ENCODE results near the gene HHIPL1.

Gene HHIPL1

GRCh38 chr14:99684410-99684934, 39.5 kb downstream of the HHIPL1 start:
- Mint-ChIP-seq H3K9me3 (peaks cover under 1% of the 10 kb centered on the region), H3K27me3 (peaks cover 70% of the 10 kb centered on the region), H3K4me3 (peak overlapping the region; percentile 14), H3K4me1 (ENCODE audit: low read depth) (peaks cover 18% of the 10 kb centered on the region), H3K27ac (no peak overlapping the region), H3K36me3 (ENCODE audit: low read depth) (no peaks in the 10 kb centered on the region)
- intact Hi-C loops (cut with micrococcal nuclease) = no loop called here

- H3K36me3 Mint-ChIP-seq (ENCODE audit: low read depth) = no peaks in the 10 kb centered on the region
- H3K4me1 Mint-ChIP-seq (ENCODE audit: low read depth) = peaks cover 18% of the 10 kb centered on the region
- no peaks in the 10 kb centered on the region for H3K9me3 Mint-ChIP-seq
- H3K27ac Mint-ChIP-seq = no peak overlapping the region
- no peak overlapping the region for H3K4me3 Mint-ChIP-seq
- intact Hi-C loops (cut with micrococcal nuclease) = no loop called here
- H3K27me3 Mint-ChIP-seq = peaks cover 77% of the 10 kb centered on the region
Measured at GRCh38 chr14:99685151-99685591, 40.2 kb downstream of the HHIPL1 start.

GRCh38 chr14:99685596-99685995, 40.7 kb downstream of the HHIPL1 start:
- no peak overlapping the region for H3K27ac Mint-ChIP-seq
- no peak overlapping the region for H3K4me3 Mint-ChIP-seq
- intact Hi-C loops (cut with micrococcal nuclease) = no loop called here
- H3K27me3 Mint-ChIP-seq = peaks cover 78% of the 10 kb centered on the region
- no peaks in the 10 kb centered on the region for H3K36me3 Mint-ChIP-seq (ENCODE audit: low read depth)
- H3K9me3 Mint-ChIP-seq = no peaks in the 10 kb centered on the region
- peaks cover 18% of the 10 kb centered on the region for H3K4me1 Mint-ChIP-seq (ENCODE audit: low read depth)

DNA sequence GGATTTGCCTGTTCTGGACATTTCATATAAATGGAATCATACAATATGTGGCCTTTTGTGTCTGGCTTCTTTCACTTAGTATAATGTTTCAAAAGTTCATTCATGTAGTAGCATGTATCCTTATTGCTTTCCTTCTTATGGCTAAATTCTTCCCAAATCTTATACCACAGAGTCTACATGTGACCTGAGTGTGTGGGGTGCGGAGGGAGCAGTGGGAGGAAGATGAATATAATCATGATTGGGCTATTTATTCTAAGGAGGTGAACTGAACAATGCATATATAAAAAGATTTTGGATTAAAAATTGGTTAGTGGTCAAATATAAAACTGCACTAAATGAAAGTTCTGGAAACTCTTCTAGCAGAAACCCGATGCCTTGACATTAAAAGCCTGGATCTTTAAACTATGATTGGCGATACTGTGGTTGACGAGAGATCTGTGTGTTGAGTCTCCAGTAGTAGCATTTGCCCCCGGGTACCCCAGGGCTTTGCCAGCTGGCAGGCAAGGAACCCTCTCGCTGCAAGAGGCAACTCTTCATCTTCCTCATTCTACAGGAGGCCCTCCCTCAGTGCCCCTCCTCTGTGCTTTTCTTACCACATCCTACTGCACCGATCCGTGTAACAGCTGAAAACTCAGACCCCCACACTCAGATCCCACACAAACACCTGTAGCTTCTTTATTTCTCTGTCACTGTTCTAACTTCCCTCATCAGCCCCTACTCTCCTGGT, 41.8 kb downstream of the HHIPL1 start:
- no peak overlapping the region for H3K27ac Mint-ChIP-seq
- intact Hi-C loops (cut with micrococcal nuclease) = no loop called here
- H3K4me3 Mint-ChIP-seq = no peak overlapping the region
- H3K36me3 Mint-ChIP-seq (ENCODE audit: low read depth) = no peaks in the 10 kb centered on the region
- H3K9me3 Mint-ChIP-seq = no peaks in the 10 kb centered on the region
- H3K27me3 Mint-ChIP-seq = peaks cover 77% of the 10 kb centered on the region
- peaks cover 18% of the 10 kb centered on the region for H3K4me1 Mint-ChIP-seq (ENCODE audit: low read depth)

- Mint-ChIP-seq H3K36me3 (ENCODE audit: low read depth) (no peaks in the 10 kb centered on the region), H3K4me3 (no peak overlapping the region), H3K4me1 (ENCODE audit: low read depth) (peaks cover 16% of the 10 kb centered on the region), H3K9me3 (no peaks in the 10 kb centered on the region), H3K27ac (no peak overlapping the region), H3K27me3 (peaks cover 74% of the 10 kb centered on the region)
- intact Hi-C loops (cut with micrococcal nuclease) = no loop called here
Measured at GRCh38 chr14:99687284-99688209, 42.6 kb downstream of the HHIPL1 start.

DNA sequence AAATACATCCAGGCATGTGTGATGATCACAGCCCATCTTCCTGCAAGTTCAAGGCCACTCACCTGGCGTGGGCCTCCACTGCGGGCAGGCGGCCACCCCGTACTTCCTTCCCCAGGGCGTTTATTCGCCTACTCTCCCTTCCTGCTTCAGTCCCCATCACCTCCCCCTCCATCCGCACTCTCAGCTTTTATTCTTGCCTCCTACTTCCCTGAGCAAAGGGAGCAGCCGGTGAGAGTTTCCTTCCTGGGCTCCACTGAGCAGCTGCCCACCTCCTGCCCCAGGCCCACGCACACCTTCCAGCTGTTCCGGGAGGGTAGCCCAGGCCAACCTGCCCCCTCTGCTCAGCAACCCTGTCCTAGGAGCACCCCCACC, 43.3 kb downstream of the HHIPL1 start:
- Mint-ChIP-seq H3K27me3 (peaks cover 67% of the 10 kb centered on the region), H3K36me3 (ENCODE audit: low read depth) (no peaks in the 10 kb centered on the region), H3K27ac (no peak overlapping the region), H3K9me3 (no peaks in the 10 kb centered on the region), H3K4me3 (no peak overlapping the region), H3K4me1 (ENCODE audit: low read depth) (peaks cover 10% of the 10 kb centered on the region)
- intact Hi-C loops (cut with micrococcal nuclease) = no loop called here

DNA sequence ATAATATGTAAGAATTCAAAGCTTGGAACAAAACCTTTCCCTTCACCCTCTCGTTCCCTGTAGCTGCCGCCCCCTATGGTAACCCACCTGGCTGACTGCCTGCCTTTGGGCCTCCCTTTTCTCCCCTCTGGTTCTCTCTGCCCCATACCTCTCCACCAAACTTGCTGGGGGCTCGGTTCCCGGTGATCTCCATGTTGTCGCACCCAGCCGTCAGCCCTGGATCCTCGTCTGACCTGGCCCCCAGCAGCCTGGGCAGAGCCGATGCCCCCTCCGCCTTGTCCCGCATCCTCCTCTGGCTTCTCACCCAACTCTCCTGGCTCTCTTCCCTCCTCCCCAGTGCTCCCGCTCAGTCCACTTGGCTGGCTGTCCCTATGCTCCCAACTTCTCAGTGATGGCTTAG, 43.7 kb downstream of the HHIPL1 start:
- H3K9me3 Mint-ChIP-seq = no peaks in the 10 kb centered on the region
- no peak overlapping the region for H3K27ac Mint-ChIP-seq
- peaks cover 5% of the 10 kb centered on the region for H3K4me1 Mint-ChIP-seq (ENCODE audit: low read depth)
- intact Hi-C loops (cut with micrococcal nuclease) = no loop called here
- H3K27me3 Mint-ChIP-seq = peaks cover 66% of the 10 kb centered on the region
- no peaks in the 10 kb centered on the region for H3K36me3 Mint-ChIP-seq (ENCODE audit: low read depth)
- H3K4me3 Mint-ChIP-seq = no peak overlapping the region

DNA sequence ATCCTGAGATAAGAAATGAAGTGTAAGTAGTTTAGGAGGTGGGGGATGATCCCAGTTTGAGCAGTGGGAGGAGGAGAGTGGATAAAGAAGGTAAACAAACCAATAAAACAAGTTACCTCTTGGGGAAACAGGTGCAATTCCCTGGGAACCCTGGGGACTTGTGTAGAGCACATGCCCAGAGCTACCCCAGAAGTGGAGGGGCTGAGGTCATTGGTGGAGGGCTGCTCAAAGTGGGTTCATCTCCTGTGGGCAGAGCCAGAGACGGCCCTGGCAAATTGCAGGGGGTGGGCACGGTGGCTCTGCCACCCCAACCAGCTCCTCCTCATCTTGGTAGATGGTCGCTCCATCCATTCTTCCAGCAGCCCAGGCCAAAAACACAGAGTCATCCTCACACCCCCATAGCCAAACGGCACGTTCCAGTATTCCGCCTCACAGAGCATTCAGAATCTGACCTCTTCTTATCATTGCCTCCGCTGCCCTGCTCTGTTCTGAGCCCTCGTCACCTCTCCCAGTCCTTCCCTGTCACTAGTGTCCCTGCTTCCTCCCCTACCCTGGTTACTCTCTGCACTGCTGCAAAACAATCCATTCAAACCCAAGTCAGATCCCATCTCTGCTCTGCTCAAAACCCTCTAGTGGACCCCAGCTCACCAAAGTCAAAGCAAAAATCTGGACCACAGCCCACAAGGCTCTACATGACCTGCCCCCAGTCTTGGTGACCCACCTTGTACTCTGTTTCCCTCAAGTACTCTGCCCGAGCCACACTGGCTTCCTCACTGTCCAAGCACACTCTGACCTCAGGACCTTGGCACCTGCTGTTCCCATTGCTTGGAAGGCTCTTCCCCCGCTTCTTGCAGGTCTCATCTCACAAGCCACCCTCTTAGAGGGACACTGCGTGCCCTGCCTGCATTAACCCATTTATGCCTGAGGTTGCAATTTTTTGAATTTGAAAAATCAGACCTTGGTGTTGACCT, 44.6 kb downstream of the HHIPL1 start:
- Mint-ChIP-seq H3K4me3 (no peak overlapping the region), H3K4me1 (ENCODE audit: low read depth) (peaks cover 4% of the 10 kb centered on the region), H3K36me3 (ENCODE audit: low read depth) (no peaks in the 10 kb centered on the region), H3K9me3 (no peaks in the 10 kb centered on the region), H3K27me3 (peaks cover 70% of the 10 kb centered on the region), H3K27ac (no peak overlapping the region)
- intact Hi-C loops (cut with micrococcal nuclease) = no loop called here

DNA sequence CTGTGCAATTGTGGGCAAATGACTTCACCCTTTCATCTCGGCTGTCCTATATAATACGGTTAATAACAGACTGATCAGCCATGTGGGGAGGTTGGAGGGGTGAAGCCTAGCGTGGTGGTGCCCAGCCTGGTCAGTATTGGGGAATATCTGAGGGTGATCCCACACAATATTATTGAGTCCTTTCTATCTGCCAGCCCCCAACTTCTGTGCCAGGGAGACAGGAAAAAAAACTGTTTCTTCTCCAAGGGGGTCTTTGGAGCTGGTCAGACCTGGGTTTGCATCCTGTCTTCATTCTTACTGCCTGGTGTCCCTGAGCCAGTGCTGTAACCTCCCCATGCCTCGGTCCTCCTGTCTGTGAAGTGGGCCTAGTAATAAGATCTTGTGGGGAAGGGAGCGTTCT, 45.7 kb downstream of the HHIPL1 start:
- Mint-ChIP-seq H3K27me3 (peaks cover 61% of the 10 kb centered on the region), H3K36me3 (ENCODE audit: low read depth) (no peaks in the 10 kb centered on the region), H3K9me3 (no peaks in the 10 kb centered on the region), H3K4me3 (no peak overlapping the region), H3K4me1 (ENCODE audit: low read depth) (peaks cover 4% of the 10 kb centered on the region), H3K27ac (no peak overlapping the region)
- intact Hi-C loops (cut with micrococcal nuclease) = no loop called here

DNA sequence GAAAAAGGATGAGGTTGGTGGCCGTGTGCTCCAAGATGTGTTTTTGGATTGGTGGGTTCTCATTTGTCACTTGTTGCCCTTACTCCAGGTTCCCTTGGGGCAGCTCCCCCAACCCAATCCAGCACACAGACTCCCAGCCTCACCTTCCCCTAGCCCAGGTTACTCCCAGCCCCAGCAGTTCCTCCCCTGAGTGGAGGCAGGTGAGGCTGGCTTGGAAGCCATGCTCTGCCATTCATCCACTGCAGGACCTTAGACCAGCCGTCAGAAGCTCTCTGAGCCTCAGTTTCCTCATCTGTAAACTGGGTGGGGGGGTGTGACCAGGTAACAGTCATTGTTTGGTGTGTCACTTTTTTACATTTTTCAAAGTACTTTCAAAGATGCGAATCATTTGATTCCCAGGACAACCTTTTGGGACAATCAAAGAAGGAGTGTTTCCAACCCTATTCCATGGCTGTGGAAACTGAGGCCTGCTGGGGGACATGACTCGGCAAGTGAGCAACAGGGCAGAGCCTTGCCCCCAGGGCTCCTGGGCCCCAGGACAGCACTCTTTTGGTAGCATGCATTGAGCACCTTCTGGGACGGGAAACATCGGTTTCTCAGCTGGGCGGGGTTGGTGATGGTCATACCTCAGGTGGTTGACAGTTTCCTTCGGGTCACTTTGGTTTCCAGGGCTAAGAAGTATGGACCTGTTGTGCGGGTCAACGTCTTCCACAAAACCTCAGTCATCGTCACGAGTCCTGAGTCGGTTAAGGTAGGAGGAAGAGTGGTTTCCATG, 46.4 kb downstream of the HHIPL1 start:
- Mint-ChIP-seq H3K9me3 (no peaks in the 10 kb centered on the region), H3K36me3 (ENCODE audit: low read depth) (no peaks in the 10 kb centered on the region), H3K4me3 (no peak overlapping the region), H3K4me1 (ENCODE audit: low read depth) (peaks cover 4% of the 10 kb centered on the region), H3K27me3 (peaks cover 58% of the 10 kb centered on the region), H3K27ac (no peak overlapping the region)
- intact Hi-C loops (cut with micrococcal nuclease) = no loop called here

- Mint-ChIP-seq H3K27ac (no peak overlapping the region), H3K4me3 (no peak overlapping the region), H3K4me1 (ENCODE audit: low read depth) (no peaks in the 10 kb centered on the region), H3K9me3 (no peaks in the 10 kb centered on the region), H3K36me3 (ENCODE audit: low read depth) (no peaks in the 10 kb centered on the region), H3K27me3 (peaks cover 41% of the 10 kb centered on the region)
- intact Hi-C loops (cut with micrococcal nuclease) = no loop called here
Measured at GRCh38 chr14:99693918-99694317, 49.0 kb downstream of the HHIPL1 start.

DNA sequence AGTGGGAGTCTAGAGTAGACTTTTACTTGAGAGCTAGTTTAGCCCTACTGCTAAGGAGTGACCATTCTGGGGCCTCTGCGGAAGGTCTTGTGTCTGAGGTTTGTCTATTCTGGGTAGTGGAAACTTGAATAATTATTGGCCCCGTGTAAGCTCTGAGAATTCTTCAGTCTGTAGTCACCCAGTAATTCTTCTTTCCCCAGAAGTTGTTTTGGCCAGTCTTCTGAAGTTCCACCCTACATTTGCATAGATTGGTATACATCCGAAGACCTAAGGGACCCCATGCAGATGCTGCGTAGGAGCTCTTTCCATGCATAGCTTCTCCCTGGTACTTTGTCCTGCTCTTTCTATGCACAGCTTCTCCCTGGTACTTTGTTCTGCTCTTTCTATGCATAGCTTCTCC, 52.0 kb downstream of the HHIPL1 start:
- Mint-ChIP-seq H3K27me3 (peaks cover 19% of the 10 kb centered on the region), H3K4me1 (ENCODE audit: low read depth) (no peaks in the 10 kb centered on the region), H3K4me3 (no peak overlapping the region), H3K36me3 (ENCODE audit: low read depth) (no peaks in the 10 kb centered on the region), H3K9me3 (no peaks in the 10 kb centered on the region), H3K27ac (no peak overlapping the region)
- intact Hi-C loops (cut with micrococcal nuclease) = no loop called here

DNA sequence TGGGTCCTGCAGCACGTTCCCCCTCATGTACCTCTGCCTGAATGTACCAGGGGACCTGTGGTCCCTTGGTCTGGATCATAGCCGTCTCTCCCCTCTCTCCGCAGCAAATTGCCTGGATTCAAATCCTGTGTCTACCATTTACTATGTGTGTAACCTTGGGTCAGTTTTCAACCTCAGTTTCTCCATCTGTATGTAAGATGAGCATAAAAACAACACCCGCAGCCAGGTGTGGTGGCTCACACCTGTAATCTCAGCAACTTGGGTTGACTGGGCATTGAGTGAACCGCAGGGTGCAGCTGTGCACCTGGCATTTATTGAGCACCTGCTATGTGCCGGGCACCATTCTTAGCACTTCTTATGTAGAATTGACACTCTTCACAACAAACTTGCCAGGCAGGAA, 53.3 kb downstream of the HHIPL1 start:
- intact Hi-C loops (cut with micrococcal nuclease) = no loop called here
- Mint-ChIP-seq H3K27ac (no peak overlapping the region), H3K27me3 (peaks cover 22% of the 10 kb centered on the region), H3K4me3 (no peak overlapping the region), H3K4me1 (ENCODE audit: low read depth) (no peaks in the 10 kb centered on the region), H3K9me3 (peaks cover 8% of the 10 kb centered on the region), H3K36me3 (ENCODE audit: low read depth) (no peaks in the 10 kb centered on the region)
